Ovary (tissue), 3 donors: Measurements from ENCODE around the gene MEGF10.

Experiments used
- CTCF ChIP-seq, 3 donors: fragments of 450-650 bp in 2 of 3; fragments of 200-600 bp in 1 of 3; IDR thresholded peaks; one replicate each; pipeline versions ENCODE4 v1.5.1 to v1.8.0; 2016 to 2022; ENCODE audit warnings: antibody characterized with exemption in 3 of 3, mild to moderate bottlenecking in 1 of 3
- EP300 ChIP-seq: sonication (generic); formaldehyde crosslinking; IDR thresholded peaks from one replicate; pipeline ENCODE4 v1.6.1; 2017; ENCODE audit warnings: antibody characterized with exemption
- POLR2A ChIP-seq: fragments of 450-650 bp; IDR thresholded peaks from one replicate; pipeline ENCODE4 v1.6.1; 2017; ENCODE audit warnings: antibody characterized with exemption, mild to moderate bottlenecking, moderate library complexity
- donor health status: DM: no; HTN: no; CAD: no.

DNA sequence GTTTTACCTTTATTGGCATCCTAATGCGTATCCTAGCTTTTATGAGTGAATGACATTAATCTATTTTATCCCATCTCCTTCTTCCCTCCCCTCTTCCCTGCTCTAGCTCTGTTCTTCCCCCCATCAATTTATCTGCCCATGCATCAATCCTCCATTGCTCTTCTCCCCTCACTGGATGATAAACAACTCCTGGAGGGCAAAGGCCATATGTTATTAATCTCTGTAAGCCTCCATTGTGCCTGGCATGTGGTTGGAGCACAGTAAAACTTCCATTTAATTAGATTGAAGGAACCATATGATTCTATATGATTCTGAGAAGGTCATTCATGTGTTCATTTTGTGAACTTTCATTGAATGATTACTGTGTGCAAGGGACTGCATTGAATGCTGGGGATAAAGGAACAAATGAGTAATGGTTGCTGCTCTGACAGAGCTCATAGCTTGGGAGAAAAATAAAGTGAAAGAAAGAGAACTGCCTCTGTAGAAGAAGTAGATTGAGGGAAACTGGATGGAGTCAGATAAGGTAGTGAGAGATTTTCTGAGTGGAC is 85.0 kb downstream of the MEGF10 start:
- TF ChIP-seq CTCF (IDR thresholded peaks at IDR 0.05) (no peak), POLR2A (no peak), EP300 (no peak)
